Glomerular visceral epithelial cell (primary cell): ENCODE measurements around the gene FNDC3B.
"Not testable (repeated sequence)": the region's sequence is repeated elsewhere in the genome, so short reads cannot be mapped to it uniquely, and the experiment has no call there.

Source experiments
- DNase-seq: peaks from one replicate; pipeline ENCODE4 v3.0.0-alpha.2; 2016; ENCODE audit errors: extremely low spot score

The FNDC3B gene

DNA sequence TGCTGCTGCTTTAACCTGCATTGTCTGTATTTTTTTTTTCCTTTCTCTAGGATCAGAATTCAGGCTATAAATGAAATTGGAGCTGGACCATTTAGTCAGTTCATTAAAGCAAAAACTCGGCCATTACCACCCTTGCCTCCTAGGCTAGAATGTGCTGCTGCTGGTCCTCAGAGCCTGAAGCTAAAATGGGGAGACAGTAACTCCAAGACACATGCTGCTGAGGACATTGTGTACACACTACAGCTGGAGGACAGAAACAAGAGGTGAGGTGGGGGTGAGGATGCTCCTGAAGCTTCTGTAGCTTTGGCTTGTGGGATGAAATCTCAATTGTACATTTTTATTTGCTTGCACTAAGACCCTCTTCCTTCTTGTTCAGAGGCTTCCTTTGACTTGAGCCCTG lies 323.2 kb downstream of the FNDC3B start:
- no peak for DNase-seq

DNA sequence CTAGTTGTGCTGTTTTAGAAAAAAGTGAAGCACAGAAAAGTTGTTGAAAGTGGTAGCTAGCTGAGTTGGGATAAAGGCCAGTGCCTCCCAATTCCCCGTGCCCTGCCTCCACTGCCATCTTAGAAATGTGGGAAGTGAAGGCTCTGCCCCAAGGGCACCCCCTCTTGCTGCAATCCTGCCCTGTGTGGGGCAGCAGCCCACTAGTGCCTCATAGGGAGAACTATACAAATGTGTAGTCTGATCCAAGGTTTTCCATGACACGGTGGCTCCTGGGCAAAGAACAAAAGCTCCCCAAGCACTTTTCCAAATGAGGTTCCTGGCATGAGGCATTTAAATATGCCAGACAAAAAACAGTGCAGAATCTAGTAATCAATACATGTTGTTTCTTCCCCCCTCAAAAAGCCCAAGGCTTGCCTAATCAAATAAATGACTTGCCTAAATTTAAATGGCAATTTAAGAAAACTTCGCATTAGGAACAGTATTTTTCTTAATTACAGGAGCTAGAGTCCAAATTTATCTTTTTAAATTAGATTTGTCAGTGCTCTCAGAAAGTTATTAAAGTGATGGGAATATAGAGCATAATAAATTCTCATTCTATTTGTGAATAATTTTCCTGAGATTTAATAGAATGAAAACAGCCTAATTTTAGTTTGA lies 325.1 kb downstream of the FNDC3B start:
- no peak for DNase-seq

GRCh38 chr3:172365028-172365567 lies 325.7 kb downstream of the FNDC3B start:
- DNase-seq, result no peak

DNA sequence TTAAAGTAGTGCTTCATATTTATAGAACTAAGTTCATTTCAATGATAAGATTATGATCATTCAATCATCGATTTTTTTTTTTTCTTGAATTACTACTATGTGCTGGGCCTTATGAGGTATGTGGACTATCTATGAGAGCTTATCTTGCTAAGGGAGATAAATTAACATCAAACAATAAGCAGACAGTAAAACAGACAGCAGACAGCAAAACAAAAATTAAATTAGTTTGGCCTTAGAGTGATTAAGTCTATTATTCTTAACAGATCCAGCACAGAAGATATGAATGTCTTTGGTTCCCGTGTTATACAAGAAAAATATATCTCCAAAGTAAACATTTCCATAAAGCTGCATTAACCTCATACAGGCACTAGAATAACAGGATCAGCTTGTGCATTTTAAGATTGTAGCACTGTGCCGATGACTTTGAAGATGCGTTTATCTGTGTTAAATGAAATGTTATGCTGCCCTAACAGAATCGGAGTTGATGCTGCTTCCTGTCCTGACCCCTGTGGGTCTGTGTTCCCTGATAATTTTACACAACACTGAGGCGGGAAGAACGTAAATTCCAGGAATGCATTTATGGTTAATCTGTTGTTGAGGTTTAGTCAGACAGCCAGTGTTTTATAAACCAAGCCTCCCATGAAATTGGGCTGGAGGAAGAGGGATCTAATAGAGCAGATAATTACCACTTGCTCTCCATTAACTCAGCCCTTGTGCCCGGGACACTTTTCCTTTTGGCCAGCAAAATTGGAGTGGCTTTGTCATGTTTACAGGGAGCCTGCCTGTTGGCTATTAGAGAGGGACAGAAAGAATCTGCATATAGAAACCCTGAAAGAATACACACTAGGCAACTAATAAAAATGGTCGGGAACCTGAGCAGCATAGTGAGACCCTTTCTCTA lies 328.1 kb downstream of the FNDC3B start:
- DNase-seq, result peak; percentile 78

DNA sequence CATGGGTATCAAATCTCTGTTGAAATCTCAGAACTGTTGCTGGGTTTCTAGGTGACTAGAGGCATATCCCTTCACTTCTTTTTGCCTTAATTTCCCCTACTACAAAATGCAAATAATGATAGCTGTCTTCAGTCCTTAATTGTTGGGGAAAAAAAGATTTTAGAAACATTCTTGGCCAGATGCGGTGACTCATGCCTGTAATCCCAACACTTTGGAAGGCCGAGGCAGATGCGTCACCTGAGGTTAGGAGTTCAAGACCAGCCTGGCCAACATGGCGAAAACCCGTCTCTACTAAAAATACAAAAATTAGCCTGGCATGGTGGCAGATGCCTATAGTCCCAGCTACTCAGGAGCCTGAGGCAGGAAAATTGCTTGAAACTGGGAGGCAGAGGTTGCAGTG lies 329.2 kb downstream of the FNDC3B start:
- not testable (repeated sequence) for DNase-seq

GRCh38 chr3:172369590-172370259 lies 330.3 kb downstream of the FNDC3B start:
- no peak for DNase-seq

DNA sequence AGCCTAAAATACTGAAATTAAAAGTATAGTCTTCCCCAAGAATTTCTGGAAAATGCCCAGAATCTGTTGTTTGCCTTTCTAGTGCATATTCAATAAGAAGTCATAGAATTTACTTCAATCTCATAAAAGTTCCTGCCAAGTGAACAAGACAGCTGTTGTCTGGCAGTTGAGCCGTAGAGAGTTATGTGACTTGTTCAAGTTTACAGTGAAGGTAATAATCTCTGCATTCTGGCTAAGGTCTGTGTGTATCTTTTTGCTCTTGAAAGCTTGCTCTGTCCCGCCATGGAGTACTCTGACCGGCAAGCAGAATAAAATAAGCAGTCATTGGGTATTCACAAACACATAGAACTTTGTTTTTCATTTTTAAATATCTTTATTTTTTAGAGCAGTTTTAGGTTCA lies 331.0 kb downstream of the FNDC3B start:
- DNase-seq, result no peak

GRCh38 chr3:172371544-172371943 lies 332.2 kb downstream of the FNDC3B start:
- no peak for DNase-seq

DNA sequence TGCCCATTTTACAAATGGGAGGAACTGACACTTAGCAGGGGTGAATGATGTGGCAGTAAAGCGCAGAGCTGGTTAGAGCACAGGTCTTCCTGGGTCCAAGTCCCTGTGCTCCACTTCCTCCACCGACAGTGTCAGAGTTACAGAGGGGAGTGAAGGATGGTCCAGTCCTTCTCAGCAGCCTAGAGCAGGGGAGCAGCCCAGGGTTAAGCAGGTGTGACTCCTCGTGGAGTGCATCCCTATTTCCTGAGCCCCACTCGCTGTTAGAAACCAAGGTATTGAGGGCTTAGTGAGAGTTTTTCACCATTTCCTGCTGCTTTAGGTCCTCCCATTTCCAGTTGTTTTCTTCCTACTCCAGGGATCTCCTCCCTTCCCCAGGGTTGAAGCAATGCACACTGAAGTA lies 333.5 kb downstream of the FNDC3B start:
- no peak for DNase-seq

- no peak for DNase-seq
Observed at GRCh38 chr3:172373912-172374311, 334.5 kb downstream of the FNDC3B start.

GRCh38 chr3:172375206-172375850 lies 335.9 kb downstream of the FNDC3B start:
- DNase-seq, result no peak

- no peak for DNase-seq
Observed at GRCh38 chr3:172376402-172376801, 337.0 kb downstream of the FNDC3B start.

DNA sequence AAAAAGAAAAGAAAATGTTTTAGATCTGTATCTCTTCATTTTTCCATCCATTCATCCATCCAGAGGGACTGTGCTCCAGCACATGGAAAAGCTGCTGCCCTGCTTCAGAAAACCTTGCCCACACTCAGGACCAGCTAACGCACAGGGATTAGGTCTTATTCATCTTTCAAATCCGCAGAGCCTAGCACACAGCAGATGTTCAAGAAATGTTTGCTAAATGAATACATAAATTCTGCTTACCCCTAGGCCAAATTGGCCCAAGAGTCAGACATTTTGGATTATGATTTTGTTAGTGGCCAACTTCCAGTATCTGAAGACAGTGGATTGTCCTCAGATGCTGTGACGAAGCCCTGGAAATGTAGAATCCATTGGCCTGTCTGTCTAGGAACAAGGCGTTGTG lies 337.5 kb downstream of the FNDC3B start:
- no peak for DNase-seq

DNA sequence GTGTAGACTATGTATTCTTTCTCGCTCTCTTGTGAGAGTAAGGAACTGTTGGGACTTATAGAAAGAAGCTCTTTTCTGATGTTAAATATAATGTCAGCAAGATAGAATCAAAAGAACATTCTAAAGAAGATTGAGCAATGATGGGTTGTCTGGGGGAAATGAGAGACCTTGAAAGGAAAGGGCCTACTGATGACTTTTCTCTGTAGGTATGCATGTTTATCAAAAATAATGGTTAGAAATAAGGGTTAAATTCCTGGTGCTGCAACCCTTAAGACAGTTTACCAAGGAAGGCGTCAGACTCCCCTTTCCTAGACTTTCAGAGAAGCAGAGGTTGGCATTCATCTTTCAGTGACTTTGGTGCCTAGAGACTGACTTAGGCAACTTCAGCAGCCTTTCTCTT lies 339.1 kb downstream of the FNDC3B start:
- DNase-seq, result no peak

GRCh38 chr3:172379372-172379771 lies 340.0 kb downstream of the FNDC3B start:
- no peak for DNase-seq

GRCh38 chr3:172380632-172381031 lies 341.3 kb downstream of the FNDC3B start:
- no peak for DNase-seq

- DNase-seq, result no peak
Observed at GRCh38 chr3:172383306-172383796, 344.0 kb downstream of the FNDC3B start.

DNA sequence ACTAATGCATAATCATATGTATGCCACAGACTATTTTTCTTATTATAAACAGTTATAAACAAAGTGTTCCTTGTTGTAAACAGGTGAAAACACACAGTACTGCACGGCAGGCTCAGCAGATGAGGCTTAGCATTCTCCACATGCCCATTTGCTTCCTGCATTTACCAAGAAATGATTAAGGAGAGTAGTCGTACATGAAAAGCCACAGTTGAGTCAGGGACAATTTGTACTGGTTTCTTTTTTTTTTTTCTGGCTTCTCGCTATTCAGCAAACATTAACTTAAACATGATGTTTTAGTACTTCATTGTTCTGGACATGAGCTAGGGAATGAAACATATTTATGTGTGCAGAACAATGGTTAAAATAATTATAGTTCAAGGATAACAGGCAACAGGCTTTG lies 345.5 kb downstream of the FNDC3B start:
- no peak for DNase-seq

DNA sequence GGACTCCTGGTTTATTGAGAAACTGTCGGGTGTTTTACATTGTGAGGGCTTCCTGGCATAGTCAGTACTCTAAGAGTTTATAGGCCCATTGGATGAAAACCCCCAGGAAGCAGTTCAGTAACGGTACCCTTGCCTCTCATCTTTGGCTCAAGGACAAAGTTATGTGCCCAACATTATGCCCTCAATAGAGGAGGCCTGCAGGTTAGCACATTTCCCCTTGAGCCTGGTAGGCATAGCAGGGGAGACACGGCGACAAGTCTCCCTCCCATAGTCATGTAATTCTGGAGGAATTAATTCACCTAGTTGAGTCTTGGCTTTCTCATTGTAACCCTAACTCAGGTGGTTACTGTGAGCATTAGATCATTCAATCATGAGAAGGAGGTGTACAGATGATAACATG lies 348.4 kb downstream of the FNDC3B start:
- DNase-seq, result no peak

- no peak for DNase-seq
Observed at GRCh38 chr3:172388412-172389078, 349.2 kb downstream of the FNDC3B start.

DNA sequence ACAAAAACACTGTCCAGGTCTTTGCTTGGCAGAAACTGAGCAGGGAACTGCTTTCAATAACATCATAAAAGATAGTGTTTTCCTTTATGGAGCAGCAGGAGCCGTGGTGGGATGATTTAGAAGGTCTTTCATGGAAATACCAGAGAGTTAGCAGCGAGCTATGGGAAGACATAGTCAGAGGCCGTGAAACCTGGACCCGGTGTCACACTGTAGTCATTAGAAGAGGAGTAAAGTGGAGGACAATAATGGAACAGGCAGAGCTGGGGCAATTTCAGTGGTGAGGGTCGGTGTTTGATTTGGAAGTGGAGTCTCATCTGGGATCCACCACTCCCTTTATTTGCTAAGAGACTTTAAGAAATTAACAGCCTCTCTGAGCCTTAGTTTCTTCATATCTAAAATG lies 351.4 kb downstream of the FNDC3B start:
- no peak for DNase-seq
